Measurements from ENCODE around the gene ICA1L. TPM values are rescaled to one million over a fixed set of nuclear protein-coding genes. Genes with fewer than 3 reads are reported as not detected.
A peak's percentile ranks its signal among the peaks of the same experiment; 100 is the strongest.
"Not testable (repeated sequence)": the region's sequence is repeated elsewhere in the genome, so short reads cannot be mapped to it uniquely, and the experiment has no call there.

The ICA1L gene
- 5.3 TPM for total RNA-seq
- long read RNA-seq, partial matches to known transcripts = 1 of 8 reads
- long read RNA-seq, other reads (novel, unspliced or antisense) = 5 of 8 reads

- DNase-seq (ENCODE audit: low spot score) = no peak
Measured at GRCh38 chr2:202871300-202872141, at the start of gene ICA1L. ICA1L (minus strand) TSS chr2:202871766; CDS start chr2:202829009, 42,757 bp downstream.

GRCh38 chr2:202918860-202919259, 47.3 kb upstream of the ICA1L start:
- no peak for DNase-seq (ENCODE audit: low spot score)

- DNase-seq (ENCODE audit: low spot score) = not testable (repeated sequence)
Measured at GRCh38 chr2:202912342-202913201, 41.0 kb upstream of the ICA1L start.

- DNase-seq (ENCODE audit: low spot score) = peak; percentile 96
Measured at GRCh38 chr2:202911512-202912341, 40.2 kb upstream of the ICA1L start, which contains the start of the genes CARF and WDR12. CARF (plus strand) TSS chr2:202912275; CDS start chr2:202941903, 29,628 bp downstream. WDR12 (minus strand) TSS chr2:202911673; CDS start chr2:202911476, 197 bp downstream.

- no peak for DNase-seq (ENCODE audit: low spot score)
Measured at GRCh38 chr2:202911203-202911511, 39.6 kb upstream of the ICA1L start.

- DNase-seq (ENCODE audit: low spot score) = no peak
Measured at GRCh38 chr2:202910698-202911097, 39.1 kb upstream of the ICA1L start.

- DNase-seq (ENCODE audit: low spot score) = not testable (repeated sequence)
Measured at GRCh38 chr2:202910250-202910649, 38.7 kb upstream of the ICA1L start.

- no peak for DNase-seq (ENCODE audit: low spot score)
Measured at GRCh38 chr2:202909394-202910192, 38.0 kb upstream of the ICA1L start.

- DNase-seq (ENCODE audit: low spot score) = no peak
Measured at GRCh38 chr2:202908186-202908585, 36.6 kb upstream of the ICA1L start.

GRCh38 chr2:202905507-202905906, 33.9 kb upstream of the ICA1L start:
- not testable (repeated sequence) for DNase-seq (ENCODE audit: low spot score)

- DNase-seq (ENCODE audit: low spot score) = no peak
Measured at GRCh38 chr2:202885190-202885589, 13.6 kb upstream of the ICA1L start.

- no peak for DNase-seq (ENCODE audit: low spot score)
Measured at GRCh38 chr2:202883987-202884675, 12.6 kb upstream of the ICA1L start.

GRCh38 chr2:202881570-202881969, 10.0 kb upstream of the ICA1L start:
- no peak for DNase-seq (ENCODE audit: low spot score)

GRCh38 chr2:202877699-202878098, 6.1 kb upstream of the ICA1L start:
- DNase-seq (ENCODE audit: low spot score) = no peak

GRCh38 chr2:202870431-202871299, 901 bp downstream of the ICA1L start:
- no peak for DNase-seq (ENCODE audit: low spot score)

- DNase-seq (ENCODE audit: low spot score) = no peak
Measured at GRCh38 chr2:202861987-202862386, 9.6 kb downstream of the ICA1L start.

GRCh38 chr2:202858601-202859000, 13.0 kb downstream of the ICA1L start:
- no peak for DNase-seq (ENCODE audit: low spot score)

- DNase-seq (ENCODE audit: low spot score) = not testable (repeated sequence)
Measured at GRCh38 chr2:202849343-202849742, 22.2 kb downstream of the ICA1L start.

GRCh38 chr2:202848813-202849212, 22.8 kb downstream of the ICA1L start:
- DNase-seq (ENCODE audit: low spot score) = no peak

Data from mesenteric fat pad (tissue), 1 donor.